Spinal cord (tissue), 10 donors: ENCODE results near the gene GIGYF2. TPM values are rescaled to one million over a fixed set of nuclear protein-coding genes. Genes with fewer than 3 reads are reported as not detected.

Experiments used
- DNase-seq, 6 donors: peaks; one replicate each; pipeline versions ENCODE4 v3.0.0 to v3.0.0-alpha.2; 2013 to 2015; ENCODE audit warnings: low spot score in 6 of 6, low read depth in 4 of 6
- H3K27ac ChIP-seq: one replicate; pipeline ENCODE4 v1.5.1; 2013; ENCODE audit warnings: low read depth, low read length, control low read depth
- H3K27me3 ChIP-seq: one replicate; pipeline ENCODE4 v1.6.1; 2013; ENCODE audit warnings: low read length; ENCODE audit not compliant: control insufficient read depth, insufficient read depth
- H3K36me3 ChIP-seq: one replicate; pipeline ENCODE4 v1.6.1; 2013; ENCODE audit warnings: low read length; ENCODE audit not compliant: control insufficient read depth, insufficient read depth
- H3K4me1 ChIP-seq: one replicate; pipeline ENCODE4 v1.6.1; 2013; ENCODE audit warnings: low read length; ENCODE audit not compliant: control insufficient read depth, insufficient read depth
- H3K4me3 ChIP-seq: one replicate; pipeline ENCODE4 v1.5.1; 2013; ENCODE audit warnings: low read depth, low read length, control low read depth
- H3K9me3 ChIP-seq: one replicate; pipeline ENCODE4 v1.6.1; 2013; ENCODE audit warnings: low read length; ENCODE audit not compliant: control insufficient read depth, insufficient read depth
- WGBS: methylation state at CpG from one replicate; pipeline ENCODE4 v1.1.5; 2013; ENCODE audit warnings: missing lambda C conversion rate; ENCODE audit not compliant: insufficient coverage; 5-methylcytosine and 5-hydroxymethylcytosine counted together
- polyA plus RNA-seq, 2 donors: library from polyadenylated mRNA; unstranded; fragments of 120-200 nt; gene quantifications; one replicate each; pipeline ENCODE4 v1.2.1, GENCODE V29; 2013; ENCODE audit not compliant: insufficient read length in 2 of 2
- total RNA-seq, 2 donors: library from RNA; depleted of rRNA in 1 of 2; stranded (reverse); fragments of 120-200 nt in 1 of 2; fragments of >200 nt in 1 of 2; gene quantifications; one replicate each; pipeline versions ENCODE4 v1.2.3 to v1.2.4, GENCODE V29; 2013 to 2014
- donor health status: healthy.

GIGYF2 gene
- total and polyA plus RNA-seq, 4 donors: 38.9 to 98.7 (median 65.5) TPM

- no peak overlapping the region for H3K27ac ChIP-seq
- H3K4me1 ChIP-seq: no peaks in the 10 kb centered on the region
- H3K4me3 ChIP-seq: no peak overlapping the region
- no peaks in the 10 kb centered on the region for H3K9me3 ChIP-seq
- no peaks in the 10 kb centered on the region for H3K27me3 ChIP-seq
- H3K36me3 ChIP-seq: peaks cover 84% of the 10 kb centered on the region
- WGBS: 80% methylated on average over 27 of the region's 27 CpGs
- DNase-seq: no peak
Measured at GRCh38 chr2:232884549-232885263, 187.6 kb downstream of the GIGYF2 start.

- Histone ChIP-seq H3K4me3 (no peak overlapping the region), H3K36me3 (peaks cover 84% of the 10 kb centered on the region), H3K4me1 (no peaks in the 10 kb centered on the region), H3K9me3 (no peaks in the 10 kb centered on the region), H3K27ac (no peak overlapping the region), H3K27me3 (no peaks in the 10 kb centered on the region)
- no peak for DNase-seq
- 86% methylated on average over 23 of the region's 25 CpGs for WGBS
Measured at GRCh38 chr2:232885264-232885961, 188.3 kb downstream of the GIGYF2 start.

DNA sequence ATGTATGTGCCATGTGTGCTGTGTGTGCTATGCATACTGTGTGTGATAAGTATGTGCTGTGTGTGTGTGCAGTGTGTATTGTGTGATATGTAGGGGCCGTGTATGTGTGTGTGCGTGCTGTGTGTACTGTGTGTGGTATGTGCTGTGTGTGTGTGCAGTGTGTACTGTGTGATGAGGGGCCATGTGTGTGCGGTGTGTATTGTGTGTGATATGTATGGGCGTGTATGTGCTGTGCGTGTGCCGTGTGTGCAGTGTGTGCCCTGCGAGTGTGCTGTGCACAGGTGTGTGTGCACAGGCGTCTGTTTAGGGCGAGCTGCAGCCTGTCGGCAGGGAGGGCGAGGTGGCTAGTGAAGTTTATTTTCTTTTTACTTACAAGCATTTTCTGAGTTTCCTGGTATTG, 189.0 kb downstream of the GIGYF2 start:
- Histone ChIP-seq H3K27ac (no peak overlapping the region), H3K9me3 (no peaks in the 10 kb centered on the region), H3K36me3 (peaks cover 84% of the 10 kb centered on the region), H3K4me1 (peaks cover 4% of the 10 kb centered on the region), H3K4me3 (no peak overlapping the region), H3K27me3 (peaks cover 3% of the 10 kb centered on the region)
- WGBS: 96% methylated on average over 7 of the region's 11 CpGs
- DNase-seq: no peak

GRCh38 chr2:232886632-232887031, 189.5 kb downstream of the GIGYF2 start:
- WGBS: 84% methylated on average over 6 of the region's 7 CpGs
- Histone ChIP-seq H3K36me3 (peaks cover 85% of the 10 kb centered on the region), H3K27me3 (peaks cover 3% of the 10 kb centered on the region), H3K9me3 (no peaks in the 10 kb centered on the region), H3K27ac (no peak overlapping the region), H3K4me1 (peaks cover 6% of the 10 kb centered on the region), H3K4me3 (no peak overlapping the region)
- no peak for DNase-seq

DNA sequence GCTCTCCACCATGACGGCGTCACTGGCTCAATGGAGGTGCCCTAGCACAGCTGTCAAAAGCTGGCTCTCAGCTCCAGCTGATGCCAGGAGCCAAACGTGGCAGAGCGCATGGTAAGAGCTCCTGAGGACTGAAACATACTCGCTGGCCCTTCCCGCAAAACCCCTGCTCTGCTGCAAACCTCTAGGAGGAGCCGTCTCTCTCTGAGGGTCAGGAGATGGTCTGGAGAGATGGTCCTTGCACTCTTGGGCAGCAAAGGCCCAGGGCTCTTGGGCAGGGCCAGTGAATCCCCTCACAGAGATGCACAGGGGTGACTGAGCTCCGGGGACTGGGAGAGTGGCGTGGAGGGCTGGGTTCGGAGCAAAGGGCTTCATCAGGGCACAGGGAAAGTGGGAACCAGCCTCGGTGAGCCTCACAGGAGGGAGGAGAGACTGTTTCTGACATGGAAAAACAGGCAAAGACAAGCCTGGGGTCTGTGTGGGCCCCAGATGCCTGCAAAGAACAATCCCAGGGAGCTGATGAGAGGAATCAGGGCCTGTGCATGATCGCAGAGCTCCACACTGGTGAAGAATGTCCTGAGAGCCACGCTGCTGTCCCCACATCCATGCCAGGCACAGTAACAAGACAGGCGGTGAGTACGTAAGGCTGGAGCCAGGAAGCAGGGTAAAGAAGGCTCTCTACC, 190.2 kb downstream of the GIGYF2 start:
- no peak overlapping the region for H3K4me3 ChIP-seq
- no peaks in the 10 kb centered on the region for H3K9me3 ChIP-seq
- peaks cover 85% of the 10 kb centered on the region for H3K36me3 ChIP-seq
- H3K27me3 ChIP-seq: peaks cover 3% of the 10 kb centered on the region
- DNase-seq: no peak
- 71% methylated on average over 15 of the region's 15 CpGs for WGBS
- no peak overlapping the region for H3K27ac ChIP-seq
- peaks cover 6% of the 10 kb centered on the region for H3K4me1 ChIP-seq

DNA sequence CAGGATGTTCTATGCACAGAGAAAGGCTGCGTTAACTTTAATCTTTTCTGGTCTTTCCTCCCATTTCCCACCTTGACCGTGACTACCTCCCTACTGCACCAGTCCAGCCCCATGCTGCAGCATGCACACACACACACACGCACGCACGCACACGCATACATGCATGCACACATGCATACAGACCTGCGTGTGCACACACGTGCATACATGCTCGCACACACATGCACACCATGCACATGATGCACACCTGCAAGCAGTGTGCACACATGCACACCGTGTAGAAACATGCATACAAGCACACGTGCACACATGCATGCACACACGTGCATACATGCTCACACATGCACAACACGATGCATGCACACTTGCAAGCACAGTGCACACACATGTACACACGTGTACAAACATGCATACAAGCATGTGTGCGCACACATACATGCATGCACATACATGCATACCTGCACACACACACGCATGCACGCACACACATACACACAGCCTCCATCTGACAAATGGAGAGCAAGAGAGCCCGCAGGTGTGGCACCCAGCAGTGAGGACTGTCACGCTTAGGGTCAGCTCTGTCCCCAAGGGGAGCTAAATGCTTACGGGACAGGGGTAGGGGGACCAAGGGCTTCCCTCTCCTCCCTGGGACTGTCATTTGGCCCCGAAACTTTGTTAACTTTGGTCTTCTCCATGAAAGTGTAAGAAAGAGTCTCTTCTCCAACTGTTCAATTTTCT, 191.1 kb downstream of the GIGYF2 start:
- H3K4me3 ChIP-seq: no peak overlapping the region
- 94% methylated on average over 18 of the region's 21 CpGs for WGBS
- peaks cover 6% of the 10 kb centered on the region for H3K4me1 ChIP-seq
- no peaks in the 10 kb centered on the region for H3K9me3 ChIP-seq
- no peak overlapping the region for H3K27ac ChIP-seq
- peaks cover 84% of the 10 kb centered on the region for H3K36me3 ChIP-seq
- peaks cover 3% of the 10 kb centered on the region for H3K27me3 ChIP-seq
- DNase-seq: no peak

- H3K4me1 ChIP-seq: peaks cover 6% of the 10 kb centered on the region
- peaks cover 83% of the 10 kb centered on the region for H3K36me3 ChIP-seq
- peaks cover 3% of the 10 kb centered on the region for H3K27me3 ChIP-seq
- no peak overlapping the region for H3K4me3 ChIP-seq
- no peak overlapping the region for H3K27ac ChIP-seq
- H3K9me3 ChIP-seq: no peaks in the 10 kb centered on the region
- 91% methylated on average over 14 of the region's 14 CpGs for WGBS
- DNase-seq: no peak
Measured at GRCh38 chr2:232888839-232889529, 191.9 kb downstream of the GIGYF2 start.

DNA sequence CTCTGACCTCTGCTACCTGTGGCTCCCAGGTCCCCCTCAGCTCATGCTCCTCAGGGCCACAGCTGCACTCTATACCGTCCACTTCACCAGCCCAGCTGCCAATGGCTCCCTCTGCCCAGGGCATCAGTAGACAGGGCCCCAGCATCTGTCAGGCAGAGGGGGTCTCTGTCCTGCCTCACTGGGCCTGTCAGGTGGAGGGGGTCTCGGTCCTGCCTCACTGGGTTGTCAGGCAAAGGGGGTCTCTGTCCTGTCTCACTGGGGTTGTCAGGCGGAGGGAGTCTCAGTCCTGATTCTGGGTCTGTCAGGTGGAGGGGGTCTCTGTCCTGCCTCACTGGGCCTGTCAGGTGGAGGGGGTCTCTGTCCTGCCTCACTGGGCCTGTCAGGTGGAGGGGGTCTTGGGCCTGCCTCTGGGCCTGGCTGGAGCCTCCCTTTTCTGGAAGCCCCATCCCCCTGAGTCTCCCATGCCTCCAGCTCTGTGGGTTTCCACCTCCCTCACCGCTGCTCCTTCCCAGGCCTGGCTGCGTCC, 192.8 kb downstream of the GIGYF2 start:
- Histone ChIP-seq H3K27me3 (peaks cover 3% of the 10 kb centered on the region), H3K4me3 (no peak overlapping the region), H3K27ac (no peak overlapping the region), H3K9me3 (no peaks in the 10 kb centered on the region), H3K36me3 (peaks cover 82% of the 10 kb centered on the region), H3K4me1 (peaks cover 6% of the 10 kb centered on the region)
- WGBS: 82% methylated on average over 5 of the region's 5 CpGs
- no peak for DNase-seq

DNA sequence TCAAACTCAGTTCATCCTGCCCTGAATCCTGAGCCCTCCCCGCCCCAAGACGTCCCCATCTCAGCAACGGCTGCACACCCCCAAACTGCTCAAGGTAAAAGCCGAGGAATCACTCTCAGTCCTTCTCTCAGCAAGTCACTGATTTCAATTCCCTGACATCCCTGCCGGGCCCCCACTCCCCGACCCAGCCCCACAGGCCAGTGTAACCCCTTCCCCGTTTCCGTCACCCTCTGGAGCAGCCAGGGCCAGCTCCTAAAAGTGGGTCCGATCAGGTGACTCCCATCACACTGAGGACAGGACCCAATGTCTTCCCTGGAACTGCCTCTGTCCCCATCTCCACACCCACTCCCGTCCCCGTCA, 193.4 kb downstream of the GIGYF2 start:
- WGBS: 78% methylated on average over 11 of the region's 11 CpGs
- Histone ChIP-seq H3K4me1 (peaks cover 6% of the 10 kb centered on the region), H3K9me3 (no peaks in the 10 kb centered on the region), H3K36me3 (peaks cover 77% of the 10 kb centered on the region), H3K4me3 (no peak overlapping the region), H3K27ac (no peak overlapping the region), H3K27me3 (peaks cover 3% of the 10 kb centered on the region)
- DNase-seq: no peak
